GM18951 (cell line): ENCODE results near the gene SMLR1.
"Not testable (repeated sequence)": the region's sequence is repeated elsewhere in the genome, so short reads cannot be mapped to it uniquely, and the experiment has no call there.

Experiments
- POLR2A ChIP-seq: IDR thresholded peaks from 4 replicates; pipeline ENCODE4 v1.6.1; 2011; ENCODE audit warnings: mild to moderate bottlenecking; ENCODE audit not compliant: insufficient read length, insufficient read depth; ENCODE audit errors: extremely low read depth
- in situ Hi-C: fragments of 300-500 bp; cut with MboI; formaldehyde crosslinking; loops from one replicate; pipeline ENCODE4 v1.12.0; 2022; ENCODE audit warnings: low sequenced_read_pairs, mixed read lengths, inconsistent platforms; ENCODE audit not compliant: unreplicated experiment

Gene SMLR1

DNA sequence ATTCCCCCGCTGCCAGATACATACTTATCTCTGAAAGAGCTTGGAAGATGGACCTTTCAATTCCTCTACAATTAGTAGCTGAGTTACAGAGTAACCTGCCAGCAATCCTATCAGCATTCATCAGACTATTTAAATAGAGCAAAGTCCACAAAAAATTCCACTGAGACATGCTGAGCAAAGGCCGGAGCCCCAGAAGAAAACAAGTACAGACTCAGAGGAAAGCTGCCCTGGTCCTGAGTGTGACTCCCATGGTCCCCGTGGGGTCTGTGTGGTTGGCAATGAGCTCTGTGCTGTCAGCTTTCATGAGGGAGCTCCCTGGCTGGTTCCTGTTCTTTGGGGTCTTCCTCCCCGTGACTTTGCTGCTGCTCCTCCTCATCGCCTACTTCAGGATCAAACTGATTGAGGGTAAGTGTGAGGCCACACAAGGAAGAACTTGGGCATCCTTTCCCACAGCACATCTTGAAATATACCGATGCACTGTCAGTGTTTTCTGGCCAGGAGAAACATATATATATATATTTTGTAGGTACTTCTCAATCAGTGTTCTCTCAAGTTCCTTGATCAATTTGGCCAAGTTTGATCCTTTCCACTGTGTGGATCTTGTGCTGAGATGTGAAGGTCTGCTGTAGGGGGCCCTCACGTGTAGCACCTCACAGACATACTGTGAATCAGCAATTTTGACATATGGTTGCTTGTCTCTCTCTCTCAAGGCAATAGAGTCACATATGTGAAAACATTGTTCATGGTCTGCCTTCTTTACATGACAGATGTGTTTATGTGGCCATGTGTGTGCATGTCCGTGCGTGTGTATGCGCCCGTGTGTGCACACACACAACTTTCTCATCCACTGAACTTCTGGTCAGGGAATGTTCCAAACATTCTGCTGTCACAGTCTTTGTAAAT lies at the start of gene SMLR1:
Gene SMLR1, plus strand, starts transcription at position 160 of the 903 bp plus-strand sequence. Its CDS starts 8 bp downstream, at position 168.
- TF ChIP-seq POLR2A, result no peak
- in situ Hi-C loops, result no loop called here

- in situ Hi-C loops, result no loop called here
- no peak for TF ChIP-seq POLR2A
Measured at GRCh38 chr6:130778946-130779657, 48.1 kb upstream of the SMLR1 start.

DNA sequence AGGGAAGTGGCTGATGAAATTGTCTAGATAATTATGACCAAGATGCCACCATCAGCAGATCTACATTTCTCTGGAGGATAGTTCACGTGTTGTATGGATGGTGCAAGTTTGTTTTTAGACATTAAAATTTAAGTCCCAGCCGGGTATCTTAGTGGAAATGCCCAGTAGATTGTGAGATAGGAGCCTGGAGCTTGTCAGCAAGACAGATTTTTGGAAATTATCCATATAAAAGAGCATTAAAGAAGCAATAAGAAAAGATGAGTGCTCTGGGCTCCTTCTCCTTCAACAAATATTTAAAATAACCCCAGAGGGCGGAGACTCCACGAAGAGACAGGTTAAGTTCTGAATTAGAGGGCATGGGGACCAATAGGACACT lies 47.6 kb upstream of the SMLR1 start:
- TF ChIP-seq POLR2A, result no peak

GRCh38 chr6:130780122-130780521 lies 47.1 kb upstream of the SMLR1 start:
- no peak for TF ChIP-seq POLR2A
- in situ Hi-C loops, result no loop called here

More for the DNA sequence above, 47.6 kb upstream of the SMLR1 start:
- in situ Hi-C loops, result no loop called here

GRCh38 chr6:130781557-130781956 lies 45.6 kb upstream of the SMLR1 start:
- TF ChIP-seq POLR2A, result no peak
- in situ Hi-C loops, result no loop called here

DNA sequence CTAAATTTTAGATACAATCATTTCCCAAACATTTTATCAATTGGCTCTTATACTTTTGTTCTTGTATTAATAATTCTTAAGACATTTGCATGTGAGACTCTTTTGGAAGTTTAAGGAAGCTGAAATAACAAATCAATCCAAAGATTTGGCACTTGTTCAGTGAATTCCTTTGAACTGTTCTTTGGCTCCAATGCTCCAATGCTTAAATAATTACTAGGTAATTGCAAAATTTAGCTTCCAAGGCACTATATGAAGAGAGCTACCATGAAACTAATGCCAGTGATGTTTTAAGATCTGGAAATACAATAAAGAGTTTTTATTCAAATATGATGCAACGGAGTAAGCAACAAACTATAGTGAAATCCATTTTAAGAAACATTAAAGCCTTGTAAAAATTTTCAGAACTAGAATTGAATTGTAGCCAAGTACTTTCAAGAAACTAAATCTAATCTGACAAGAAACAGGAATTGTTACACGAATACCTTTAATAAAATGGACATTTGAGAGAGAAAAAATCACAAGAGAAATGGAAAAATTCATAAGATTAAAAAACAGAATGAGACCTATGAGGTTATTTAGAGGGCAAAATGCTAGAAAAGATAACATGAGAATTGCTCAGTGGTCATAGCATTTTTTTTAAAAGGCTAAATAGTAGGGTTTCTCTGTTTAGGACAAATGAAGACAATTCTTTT lies 43.6 kb upstream of the SMLR1 start:
- TF ChIP-seq POLR2A, result no peak
- in situ Hi-C loops, result no loop called here

DNA sequence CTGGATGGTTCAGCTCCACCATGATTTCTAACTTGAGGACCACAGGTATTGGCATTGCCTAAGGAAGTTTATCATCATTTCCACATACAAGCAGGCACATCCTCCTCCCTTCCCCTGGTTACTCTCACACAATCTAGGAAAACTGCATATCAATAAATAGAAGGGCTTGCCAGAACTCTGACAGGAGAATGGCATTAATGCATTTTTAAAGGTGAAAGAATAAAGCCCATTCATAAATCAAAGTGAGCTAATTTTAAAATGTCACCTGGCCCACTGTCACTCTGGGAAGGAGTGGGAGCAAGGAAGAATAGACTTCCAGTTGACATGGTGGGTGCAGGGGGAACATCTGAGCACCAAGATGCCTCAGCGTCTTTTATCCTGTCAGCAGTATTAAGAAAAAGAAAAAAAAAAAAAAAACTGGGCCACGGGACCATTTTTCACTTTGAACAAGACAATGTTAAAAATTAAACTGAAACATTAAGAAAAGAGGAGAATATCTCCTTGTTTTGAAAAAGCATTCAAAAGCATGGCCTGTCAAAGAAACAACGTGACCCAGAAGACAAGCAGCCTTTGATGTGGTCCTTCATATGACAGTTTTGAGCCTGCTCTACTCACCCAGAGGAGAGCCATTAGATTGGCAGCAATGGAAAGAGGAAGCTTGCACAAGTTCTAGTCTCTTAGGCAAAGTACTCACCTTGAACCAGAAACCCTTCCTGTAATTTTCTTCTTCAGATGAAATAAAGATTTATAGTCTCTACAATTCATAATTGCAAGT lies 39.3 kb upstream of the SMLR1 start:
- in situ Hi-C loops, result no loop called here
- TF ChIP-seq POLR2A, result no peak

- in situ Hi-C loops, result no loop called here
- TF ChIP-seq POLR2A, result no peak
Measured at GRCh38 chr6:130788954-130789353, 38.3 kb upstream of the SMLR1 start.

GRCh38 chr6:130794010-130794697 lies 33.1 kb upstream of the SMLR1 start:
- in situ Hi-C loops, result no loop called here
- no peak for TF ChIP-seq POLR2A

GRCh38 chr6:130794738-130795137 lies 32.5 kb upstream of the SMLR1 start:
- no peak for TF ChIP-seq POLR2A

DNA sequence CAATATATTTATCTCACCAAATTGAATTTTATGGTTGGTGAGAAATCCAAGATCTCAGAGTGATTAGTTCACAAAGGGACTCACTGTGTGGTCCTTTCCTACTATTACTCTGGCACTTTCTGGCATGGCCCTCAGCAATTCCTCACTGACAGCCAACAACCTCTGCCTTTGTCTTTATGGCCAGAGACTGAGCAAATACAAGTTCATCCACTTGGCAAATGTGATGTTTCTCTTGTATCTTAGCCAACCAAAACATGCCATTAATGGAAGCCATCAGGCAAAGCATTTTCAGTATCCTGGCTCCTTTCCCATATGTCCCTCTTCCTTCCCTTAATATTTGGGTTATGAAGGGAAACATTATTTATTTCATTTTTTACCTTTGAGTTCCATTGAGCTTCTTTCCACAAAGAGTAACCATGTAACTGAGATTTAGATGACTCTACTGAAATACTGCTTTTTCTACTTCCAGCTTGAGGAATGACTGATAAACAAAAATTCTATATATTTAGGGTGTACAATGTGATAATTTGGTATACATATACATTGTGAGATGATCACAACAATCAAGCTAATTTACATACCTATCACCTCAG lies 30.8 kb upstream of the SMLR1 start:
- no peak for TF ChIP-seq POLR2A
- in situ Hi-C loops, result no loop called here

More at GRCh38 chr6:130794738-130795137, 32.5 kb upstream of the SMLR1 start:
- in situ Hi-C loops, result no loop called here

DNA sequence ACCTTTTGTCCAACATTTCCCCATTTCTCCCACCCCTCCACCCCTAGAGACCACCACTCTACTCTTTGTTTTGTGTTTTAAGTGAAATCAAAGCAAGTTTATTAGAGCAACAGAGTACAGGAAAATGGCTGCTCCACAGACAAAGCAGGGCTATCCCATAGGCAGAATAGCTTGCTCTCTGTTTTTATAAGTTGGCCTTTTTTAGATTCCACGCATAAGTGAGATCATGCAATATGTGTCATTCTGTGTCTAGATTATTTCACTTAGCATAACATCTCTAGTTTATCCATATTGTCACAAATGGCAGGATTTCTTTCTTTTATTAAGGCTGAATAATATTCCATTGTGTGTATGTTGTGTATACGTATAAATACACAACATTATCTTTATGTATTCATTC lies 30.1 kb upstream of the SMLR1 start:
- in situ Hi-C loops, result no loop called here
- TF ChIP-seq POLR2A, result no peak

- in situ Hi-C loops, result not testable (repeated sequence)
Measured at GRCh38 chr6:130801368-130801767, 25.8 kb upstream of the SMLR1 start.
